Right atrium auricular region (tissue), 2 donors: ENCODE results near the gene RGCC. TPM values are rescaled to one million over a fixed set of nuclear protein-coding genes. Genes with fewer than 3 reads are reported as not detected.

Experiments used
- DNase-seq: peaks from one replicate; pipeline ENCODE4 v3.0.0-alpha.2; 2019; ENCODE audit warnings: low spot score
- H3K27ac ChIP-seq, 2 donors: fragments of 200-600 bp; sonication (generic); 1 replicate in 1 of 2; 2 replicates in 1 of 2; pipeline ENCODE4 v1.5.1; 2016 to 2019
- H3K27me3 ChIP-seq, 2 donors: fragments of 200-600 bp; sonication (generic); one replicate each; pipeline versions ENCODE4 v1.5.1 to v1.6.0; 2017 to 2019
- H3K36me3 ChIP-seq: fragments of 200-600 bp; sonication (generic); one replicate; pipeline ENCODE4 v1.5.1; 2016
- H3K4me1 ChIP-seq, 2 donors: fragments of 200-600 bp; sonication (generic); one replicate each; pipeline versions ENCODE4 v1.5.1 to v1.6.0; 2017 to 2019
- H3K4me3 ChIP-seq, 2 donors: fragments of 200-600 bp; sonication (generic); 1 replicate in 1 of 2; 2 replicates in 1 of 2; pipeline ENCODE4 v1.5.1; 2017 to 2019; ENCODE audit warnings: mild to moderate bottlenecking in 1 of 2, moderate library complexity in 1 of 2
- H3K9me3 ChIP-seq, 2 donors: fragments of 200-600 bp; sonication (generic); one replicate each; pipeline ENCODE4 v1.5.1; 2019
- total RNA-seq, 2 donors: library from RNA; depleted of rRNA; stranded (reverse); fragments of >200 nt; gene quantifications; one replicate each; pipeline ENCODE4 v1.1.0, GENCODE V29; 2016
- TF ChIP-seq, protein P1 (sequence below), 2 donors: fragments of 200-600 bp; sonication (generic); IDR thresholded peaks; one replicate each; pipeline ENCODE4 v1.5.1; 2019; ENCODE audit warnings: antibody characterized with exemption in 2 of 2

Gene RGCC
- total RNA-seq, 2 donors from 2014 or later, result 53.9 to 94.8 TPM

DNA sequence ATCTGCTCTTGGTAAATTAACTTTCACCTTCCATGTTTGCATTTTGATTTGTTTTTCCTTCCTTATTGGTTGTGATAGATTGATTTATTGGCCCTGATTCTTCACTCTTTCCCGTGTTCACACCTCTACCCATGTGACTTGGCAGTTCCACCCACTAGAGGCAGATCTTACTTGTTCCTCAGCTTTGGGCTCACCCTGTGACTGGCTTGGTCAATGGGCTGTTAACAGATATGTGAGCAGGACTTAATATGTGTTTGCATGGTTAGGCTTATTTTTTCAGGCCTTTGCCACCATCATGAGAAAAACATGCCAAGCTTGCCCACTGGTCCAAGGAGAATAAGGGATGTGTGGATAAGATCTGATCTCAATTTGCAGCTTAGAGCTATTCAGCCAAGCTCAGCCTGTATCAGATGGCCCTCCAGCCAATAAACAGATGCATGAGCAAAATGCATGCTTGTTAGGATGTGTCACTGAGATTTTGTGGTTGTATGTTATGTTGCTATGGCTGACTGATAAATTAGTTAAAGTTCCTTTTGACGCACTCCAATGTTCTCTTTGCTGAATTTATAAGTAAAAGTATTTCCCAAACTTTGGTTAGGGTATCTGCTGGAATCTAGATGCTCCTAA lies 48.0 kb downstream of the RGCC start:
- TF ChIP-seq, protein P1, sequence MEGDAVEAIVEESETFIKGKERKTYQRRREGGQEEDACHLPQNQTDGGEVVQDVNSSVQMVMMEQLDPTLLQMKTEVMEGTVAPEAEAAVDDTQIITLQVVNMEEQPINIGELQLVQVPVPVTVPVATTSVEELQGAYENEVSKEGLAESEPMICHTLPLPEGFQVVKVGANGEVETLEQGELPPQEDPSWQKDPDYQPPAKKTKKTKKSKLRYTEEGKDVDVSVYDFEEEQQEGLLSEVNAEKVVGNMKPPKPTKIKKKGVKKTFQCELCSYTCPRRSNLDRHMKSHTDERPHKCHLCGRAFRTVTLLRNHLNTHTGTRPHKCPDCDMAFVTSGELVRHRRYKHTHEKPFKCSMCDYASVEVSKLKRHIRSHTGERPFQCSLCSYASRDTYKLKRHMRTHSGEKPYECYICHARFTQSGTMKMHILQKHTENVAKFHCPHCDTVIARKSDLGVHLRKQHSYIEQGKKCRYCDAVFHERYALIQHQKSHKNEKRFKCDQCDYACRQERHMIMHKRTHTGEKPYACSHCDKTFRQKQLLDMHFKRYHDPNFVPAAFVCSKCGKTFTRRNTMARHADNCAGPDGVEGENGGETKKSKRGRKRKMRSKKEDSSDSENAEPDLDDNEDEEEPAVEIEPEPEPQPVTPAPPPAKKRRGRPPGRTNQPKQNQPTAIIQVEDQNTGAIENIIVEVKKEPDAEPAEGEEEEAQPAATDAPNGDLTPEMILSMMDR (IDR thresholded peaks at IDR 0.05), result no peak
- H3K36me3 ChIP-seq, result no peaks in the 10 kb centered on the region
- H3K4me1 ChIP-seq, result no peaks in the 10 kb centered on the region
- H3K9me3 ChIP-seq, result no peaks in the 10 kb centered on the region
- no peak overlapping the region for H3K4me3 ChIP-seq
- no peak for DNase-seq
- no peak overlapping the region for H3K27ac ChIP-seq
- no peaks in the 10 kb centered on the region for H3K27me3 ChIP-seq

DNA sequence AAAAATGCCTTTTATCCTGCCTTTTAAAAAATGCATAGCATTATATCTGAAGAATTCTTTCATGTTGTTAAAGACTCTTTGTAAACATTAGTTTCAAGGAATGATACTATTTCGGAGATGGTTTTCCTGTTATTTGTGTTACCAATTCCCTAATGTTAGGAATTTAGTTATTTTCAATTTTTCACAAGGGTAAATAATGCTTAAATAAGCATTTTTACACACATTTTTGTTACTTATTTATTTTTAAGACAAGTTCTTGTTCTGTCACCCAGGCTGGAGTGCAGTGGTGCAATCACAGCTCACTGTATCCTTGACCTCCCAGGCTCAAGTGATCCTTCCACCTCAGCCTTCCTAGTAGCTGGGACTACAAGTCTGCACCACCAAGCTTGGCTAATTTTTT lies 49.0 kb downstream of the RGCC start:
- no peaks in the 10 kb centered on the region for H3K27me3 ChIP-seq
- H3K9me3 ChIP-seq, result no peaks in the 10 kb centered on the region
- no peaks in the 10 kb centered on the region for H3K4me1 ChIP-seq
- no peak for DNase-seq
- TF ChIP-seq, protein P1 (IDR thresholded peaks at IDR 0.05), result no peak
- no peak overlapping the region for H3K4me3 ChIP-seq
- no peak overlapping the region for H3K27ac ChIP-seq
- H3K36me3 ChIP-seq, result no peaks in the 10 kb centered on the region

DNA sequence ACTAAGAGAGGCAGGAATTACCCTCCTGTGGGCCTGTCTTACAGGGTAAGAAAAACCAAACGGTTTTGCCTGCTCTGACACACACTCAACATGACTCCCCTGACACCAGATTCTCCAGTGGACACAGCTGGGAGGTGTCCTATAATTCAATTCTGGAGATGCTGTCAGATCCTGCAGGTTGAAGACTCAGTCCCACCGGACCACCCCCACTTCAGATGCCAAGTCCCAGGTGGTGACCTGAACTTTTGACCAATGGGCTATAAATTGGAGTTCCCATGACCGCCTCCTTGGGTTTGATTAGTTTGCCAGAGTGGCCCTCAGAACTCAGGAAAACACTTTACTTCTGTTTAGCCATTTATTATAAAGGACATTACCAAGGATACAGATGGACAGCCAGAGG lies 52.6 kb downstream of the RGCC start:
- DNase-seq, result peak; percentile 18
- H3K9me3 ChIP-seq, result no peaks in the 10 kb centered on the region

DNA sequence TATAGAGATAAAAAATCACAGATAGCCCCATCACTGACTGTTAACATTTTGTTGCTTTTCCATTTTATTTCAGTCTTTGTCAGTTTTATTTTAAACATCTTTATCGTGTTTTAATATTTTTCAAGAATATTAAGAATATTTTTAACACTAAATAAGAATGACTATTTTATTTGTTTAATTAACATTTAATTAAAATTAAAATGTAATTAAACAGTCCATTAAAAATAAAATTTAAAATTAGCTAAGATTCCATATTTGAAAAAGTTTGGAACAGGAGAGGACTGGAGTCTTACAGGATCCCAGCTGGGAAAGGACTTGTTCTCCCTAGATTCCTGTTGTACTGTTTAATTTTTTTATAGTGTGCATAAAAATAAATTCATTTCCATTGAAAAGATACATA lies 54.5 kb downstream of the RGCC start:
- no peak overlapping the region for H3K4me3 ChIP-seq
- H3K27ac ChIP-seq, result no peak overlapping the region
- no peaks in the 10 kb centered on the region for H3K27me3 ChIP-seq
- no peak for DNase-seq
- no peaks in the 10 kb centered on the region for H3K36me3 ChIP-seq
- TF ChIP-seq, protein P1 (IDR thresholded peaks at IDR 0.05), result no peak
- H3K4me1 ChIP-seq, result no peaks in the 10 kb centered on the region
- H3K9me3 ChIP-seq, result no peaks in the 10 kb centered on the region

More for the DNA sequence above, 52.6 kb downstream of the RGCC start:
- TF ChIP-seq, protein P1 (IDR thresholded peaks at IDR 0.05), result no peak
- Histone ChIP-seq H3K4me1 (no peaks in the 10 kb centered on the region), H3K36me3 (no peaks in the 10 kb centered on the region), H3K27ac (no peak overlapping the region), H3K27me3 (no peaks in the 10 kb centered on the region), H3K4me3 (no peak overlapping the region)

DNA sequence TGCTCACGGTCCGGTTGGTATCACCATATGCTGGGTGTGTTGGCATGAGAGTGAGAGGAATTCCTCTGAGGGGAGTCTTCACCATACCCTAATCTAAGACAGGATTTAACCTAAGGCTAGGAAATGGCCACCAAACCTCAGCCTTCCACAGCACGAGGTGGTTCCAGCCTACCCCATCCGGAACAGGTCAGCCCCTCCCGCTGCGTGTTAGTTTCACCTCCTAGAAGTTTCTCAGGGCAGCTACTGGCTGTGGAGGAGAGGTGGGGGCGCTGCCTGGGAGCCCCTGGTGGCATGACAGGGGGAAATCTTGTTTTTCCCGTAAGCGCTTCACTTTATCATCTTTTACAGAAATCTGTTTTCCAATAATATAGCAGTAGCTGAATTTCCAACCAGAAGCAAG lies 55.1 kb downstream of the RGCC start:
- no peak overlapping the region for H3K4me3 ChIP-seq
- no peaks in the 10 kb centered on the region for H3K9me3 ChIP-seq
- no peaks in the 10 kb centered on the region for H3K36me3 ChIP-seq
- H3K27me3 ChIP-seq, result no peaks in the 10 kb centered on the region
- H3K4me1 ChIP-seq, result no peaks in the 10 kb centered on the region
- peak; percentile 7 for DNase-seq
- TF ChIP-seq, protein P1 (IDR thresholded peaks at IDR 0.05), result no peak
- H3K27ac ChIP-seq, result no peak overlapping the region

DNA sequence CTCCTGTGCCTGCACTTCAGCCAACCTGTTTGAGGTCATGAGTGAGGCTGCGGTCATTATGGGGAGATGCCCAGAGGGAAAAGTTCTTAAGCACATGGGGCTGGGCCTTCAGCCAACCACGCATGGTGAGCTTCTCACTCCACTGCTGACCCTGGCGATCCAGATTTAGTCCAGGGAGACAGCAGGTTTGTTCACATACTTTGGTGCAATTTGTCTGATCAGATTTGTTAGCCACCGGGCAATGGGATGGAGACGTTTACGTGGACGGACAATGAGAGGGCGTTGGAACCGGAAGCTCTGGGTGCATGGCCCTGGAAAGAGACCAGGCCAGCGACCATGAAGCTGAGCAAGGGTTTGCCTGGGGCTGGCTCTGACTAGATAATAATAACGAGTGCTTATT lies 56.2 kb downstream of the RGCC start:
- DNase-seq, result peak; percentile 30
- Histone ChIP-seq H3K9me3 (no peaks in the 10 kb centered on the region), H3K4me1 (no peaks in the 10 kb centered on the region), H3K4me3 (no peak overlapping the region), H3K27ac (no peak overlapping the region), H3K27me3 (no peaks in the 10 kb centered on the region), H3K36me3 (no peaks in the 10 kb centered on the region)
- TF ChIP-seq, protein P1 (IDR thresholded peaks at IDR 0.05), result no peak
